Upper lobe of left lung (tissue), 4 donors: Measurements from ENCODE around the gene TEDC2.

Experiments used
- CTCF ChIP-seq, 6 experiments: fragments of 450-650 bp in 4 of 6; fragments of 200-600 bp in 2 of 6; sonication (generic) in 2 of 6; IDR thresholded peaks; one replicate each; pipeline ENCODE4 v1.5.1; 2016 to 2019; ENCODE audit warnings: antibody characterized with exemption in 6 of 6
- EP300 ChIP-seq, 4 donors: sonication (generic); formaldehyde crosslinking; IDR thresholded peaks; one replicate each; pipeline ENCODE4 v1.5.1; 2017; ENCODE audit warnings: antibody characterized with exemption in 4 of 4, control low read depth in 2 of 4
- POLR2A ChIP-seq, 4 donors: fragments of 450-650 bp; IDR thresholded peaks; one replicate each; pipeline ENCODE4 v1.5.1; 2016 to 2017; ENCODE audit warnings: antibody characterized with exemption in 4 of 4, mild to moderate bottlenecking in 2 of 4
- POLR2AphosphoS5 ChIP-seq, 2 donors: sonication (generic); formaldehyde crosslinking; IDR thresholded peaks; one replicate each; pipeline ENCODE4 v1.5.1; 2017; ENCODE audit warnings: antibody characterized with exemption in 2 of 2

GRCh38 chr16:2473999-2474876, 14.3 kb downstream of the TEDC2 start:
- TF ChIP-seq CTCF (IDR thresholded peaks at IDR 0.05) (peak; percentile 22 to 66 (median 52)), POLR2A (IDR thresholded peaks at IDR 0.05) (no peak), EP300 (IDR thresholded peaks at IDR 0.05) (no peak), POLR2AphosphoS5 (IDR thresholded peaks at IDR 0.05) (no peak)
